ENCODE data around the gene ZFHX3. TPM values are rescaled to one million over a fixed set of nuclear protein-coding genes. Genes with fewer than 3 reads are reported as not detected.

Gene ZFHX3
- total RNA-seq, 1 experiment from 2014 or later: 1.5 TPM

GRCh38 chr16:72794319-72794718, 253.6 kb downstream of the ZFHX3 start:
- no peak overlapping the region for H3K9ac ChIP-seq (ENCODE audit: extremely low read depth, insufficient read length, low read length)
- no peaks in the 10 kb centered on the region for H3K23me2 ChIP-seq (ENCODE audit: insufficient read length, low read depth, low read length, poor library complexity, severe bottlenecking)
- H3K23ac ChIP-seq (ENCODE audit: insufficient read length, low read depth, low read length): no peak overlapping the region
- no peak overlapping the region for H2BK15ac ChIP-seq (ENCODE audit: low read depth, low read length)
- no peak overlapping the region for H4K8ac ChIP-seq (replicated peaks; ENCODE audit: insufficient read length, low read depth, low read length)
- no peak overlapping the region for H3K4me2 ChIP-seq (ENCODE audit: insufficient read depth, insufficient read length, low read length)
- no peak overlapping the region for H3K56ac ChIP-seq (ENCODE audit: insufficient read length, low read depth, low read length)
- no peak overlapping the region for H2BK120ac ChIP-seq (ENCODE audit: low read depth, low read length, poor library complexity, severe bottlenecking)
- H3K79me1 ChIP-seq (ENCODE audit: insufficient read depth, low read depth, low read length, poor library complexity, severe bottlenecking): no peaks in the 10 kb centered on the region
- H3K18ac ChIP-seq (ENCODE audit: insufficient read length, low read depth, low read length): no peak overlapping the region
- H2BK12ac ChIP-seq (ENCODE audit: insufficient read length, low read depth, low read length): no peak overlapping the region
- Mint-ChIP-seq H3K27ac (no peak overlapping the region), H3K27me3 (ENCODE audit: low read depth) (peaks cover 2% of the 10 kb centered on the region), H3K9me3 (no peaks in the 10 kb centered on the region), H3K36me3 (ENCODE audit: insufficient read depth in 1 of 3, low read depth in 3 of 3) (peaks cover 0 to 6% (median 3%) of the 10 kb centered on the region in 3 experiments; a peak in 1 of 7 replicates), H3K4me3 (no peak overlapping the region), H3K4me1 (no peaks in the 10 kb centered on the region)
- H4K5ac ChIP-seq (ENCODE audit: insufficient read length, low read depth, low read length): no peak overlapping the region
- WGBS (ENCODE audit: extremely low coverage, insufficient read length, low lambda C conversion rate): no CpG with 5 or more reads among the region's 13 CpGs
- H2AK5ac ChIP-seq (ENCODE audit: insufficient read length, low read length): no peak overlapping the region
- no peak overlapping the region for H2BK20ac ChIP-seq (ENCODE audit: low read depth, low read length, poor library complexity, severe bottlenecking)
- no peak for TF ChIP-seq CTCF (conservative IDR thresholded peaks at IDR 0.05)
- H2AFZ ChIP-seq (ENCODE audit: low read length): no peak overlapping the region
- no peak for DNase-seq
- no peak overlapping the region for H4K91ac ChIP-seq (ENCODE audit: insufficient read length, low read depth, low read length)
- H4K20me1 ChIP-seq (ENCODE audit: control insufficient read depth, insufficient read depth, insufficient read length): no peaks in the 10 kb centered on the region
- H3K79me2 ChIP-seq (ENCODE audit: insufficient read depth, low read length): no peaks in the 10 kb centered on the region
- H3T11ph ChIP-seq (ENCODE audit: low read length): no peak overlapping the region
- no peak overlapping the region for H3K4ac ChIP-seq (ENCODE audit: low read depth, low read length)
- no peaks in the 10 kb centered on the region for H3K4me1 ChIP-seq (ENCODE audit: insufficient read depth, low read length)
- no peak overlapping the region for H3K27ac ChIP-seq (ENCODE audit: insufficient read length, low read depth, low read length)
- H3K14ac ChIP-seq (ENCODE audit: insufficient read depth, low read length): no peak overlapping the region
- no peaks in the 10 kb centered on the region for H3K27me3 ChIP-seq (ENCODE audit: insufficient read depth, low read length)
- H3K9me3 ChIP-seq (ENCODE audit: control insufficient read depth, low read depth, low read length): no peaks in the 10 kb centered on the region
- no peak overlapping the region for H2BK5ac ChIP-seq (ENCODE audit: insufficient read length, low read length)

Data from H9 (cell line).